Stimulated activated CD4-positive, alpha-beta T cell treated with anti-CD3 and anti-CD28 coated beads, Interleukin-1b, Interleukin-23, amount 100 ng/mL, for 4 hours (primary cell): ENCODE results near the gene BICRA.

Source experiments
- DNase-seq, 2 donors: peaks; one replicate each; pipeline ENCODE4 v3.0.0-alpha.2; 2020; ENCODE audit warnings: low read depth in 2 of 2

BICRA gene

DNA sequence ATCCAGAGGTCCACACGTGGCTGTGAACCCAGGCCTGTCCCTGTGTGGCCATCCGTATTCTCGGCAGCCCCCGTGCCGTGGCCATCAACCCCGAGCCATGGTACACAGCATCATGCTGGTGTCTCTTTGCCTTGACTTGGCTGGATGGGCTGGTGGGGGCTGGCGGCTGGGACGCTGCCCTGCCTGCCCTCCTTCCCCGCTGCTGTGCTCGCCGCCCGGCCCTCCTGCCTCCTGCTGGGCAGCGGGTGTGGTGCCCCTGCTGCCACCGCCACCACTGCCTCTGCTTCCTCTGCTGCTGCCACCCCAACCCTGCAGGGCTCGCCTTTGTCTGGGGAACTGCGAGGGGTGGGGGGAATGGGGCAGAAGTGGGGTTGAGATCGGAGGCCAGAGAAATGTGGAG, 84.6 kb downstream of the BICRA start:
- DNase-seq: no peak

DNA sequence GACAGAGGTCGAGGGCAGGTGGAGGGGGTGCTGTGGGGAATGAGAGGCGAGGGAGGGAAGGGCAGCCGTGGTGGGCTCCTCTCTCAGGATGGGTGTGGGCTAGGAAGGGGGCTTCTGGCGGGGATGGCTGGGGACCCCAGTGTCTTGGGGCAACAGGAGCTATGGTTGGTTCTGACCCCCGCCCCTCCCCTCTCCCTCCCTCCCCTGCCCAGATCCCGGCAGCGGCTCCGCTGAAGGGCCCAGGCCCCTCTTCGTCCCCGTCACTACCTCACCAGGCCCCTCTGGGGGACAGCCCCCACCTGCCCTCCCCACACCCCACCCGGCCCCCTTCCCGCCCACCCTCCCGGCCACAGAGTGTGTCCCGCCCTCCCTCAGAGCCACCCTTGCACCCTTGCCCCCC, 85.0 kb downstream of the BICRA start:
- DNase-seq: no peak

DNA sequence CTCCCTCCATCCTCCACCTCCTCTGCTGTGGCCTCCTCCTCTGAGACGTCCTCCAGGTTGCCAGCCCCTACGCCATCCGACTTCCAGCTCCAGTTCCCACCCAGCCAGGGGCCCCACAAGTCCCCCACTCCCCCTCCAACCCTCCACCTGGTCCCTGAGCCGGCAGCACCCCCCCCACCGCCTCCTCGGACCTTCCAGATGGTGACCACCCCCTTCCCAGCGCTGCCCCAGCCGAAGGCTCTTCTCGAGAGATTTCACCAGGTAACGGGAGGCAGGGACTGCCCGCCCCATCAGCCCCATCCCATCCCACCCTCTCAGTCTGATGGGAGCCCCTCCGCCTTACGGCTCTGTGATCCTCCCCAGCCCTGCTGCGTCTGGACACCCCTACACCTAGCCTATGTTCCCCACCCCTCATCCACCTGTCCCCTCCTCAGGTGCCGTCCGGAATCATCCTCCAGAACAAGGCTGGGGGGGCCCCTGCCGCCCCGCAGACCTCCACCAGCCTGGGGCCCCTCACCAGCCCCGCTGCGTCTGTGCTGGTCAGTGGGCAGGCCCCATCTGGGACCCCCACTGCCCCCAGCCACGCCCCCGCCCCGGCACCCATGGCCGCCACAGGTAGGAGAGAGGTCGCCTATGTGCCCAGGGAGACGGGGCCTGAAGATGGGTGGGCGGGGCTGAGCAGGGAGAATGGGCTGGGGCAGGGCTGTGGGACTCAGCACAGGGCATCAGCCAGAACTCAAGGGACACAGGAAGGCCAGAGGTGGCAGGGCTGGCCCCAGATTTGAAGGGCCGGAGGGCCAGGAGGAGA, 85.7 kb downstream of the BICRA start:
- DNase-seq: no peak

DNA sequence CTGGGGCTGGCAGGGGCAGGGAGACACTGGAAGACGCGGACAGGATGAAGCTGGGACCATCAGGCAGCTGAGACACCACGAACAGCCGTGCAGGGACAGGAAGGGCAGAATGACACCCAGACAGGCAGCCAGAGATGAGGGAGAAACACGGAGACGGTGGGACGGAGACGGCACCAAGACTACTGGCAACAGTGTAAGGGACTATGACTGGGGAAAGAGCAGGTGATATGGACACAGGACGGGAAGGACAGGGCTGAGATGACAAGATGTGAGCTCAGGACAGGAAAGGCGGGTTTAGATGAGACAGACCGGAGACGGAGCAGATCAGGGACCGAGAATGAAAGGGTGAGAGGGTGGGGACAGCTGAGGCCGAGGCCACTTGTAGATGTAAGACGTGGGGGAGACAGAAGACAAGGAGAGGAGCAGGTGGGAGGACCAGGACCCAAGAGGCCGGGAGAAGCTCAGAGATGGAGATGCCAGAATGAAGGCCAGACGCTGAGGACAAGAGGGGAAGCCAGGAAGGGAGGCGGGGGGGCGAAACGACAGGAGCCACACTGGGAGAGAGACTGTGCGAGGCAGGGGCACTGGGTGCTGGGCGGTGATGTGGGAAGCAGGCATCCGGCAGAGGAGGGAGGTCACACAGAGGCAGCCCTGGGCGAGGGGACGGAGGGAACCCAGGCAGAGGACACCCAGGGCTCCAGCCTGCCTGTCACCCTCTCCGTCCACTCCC, 86.8 kb downstream of the BICRA start:
- no peak for DNase-seq

DNA sequence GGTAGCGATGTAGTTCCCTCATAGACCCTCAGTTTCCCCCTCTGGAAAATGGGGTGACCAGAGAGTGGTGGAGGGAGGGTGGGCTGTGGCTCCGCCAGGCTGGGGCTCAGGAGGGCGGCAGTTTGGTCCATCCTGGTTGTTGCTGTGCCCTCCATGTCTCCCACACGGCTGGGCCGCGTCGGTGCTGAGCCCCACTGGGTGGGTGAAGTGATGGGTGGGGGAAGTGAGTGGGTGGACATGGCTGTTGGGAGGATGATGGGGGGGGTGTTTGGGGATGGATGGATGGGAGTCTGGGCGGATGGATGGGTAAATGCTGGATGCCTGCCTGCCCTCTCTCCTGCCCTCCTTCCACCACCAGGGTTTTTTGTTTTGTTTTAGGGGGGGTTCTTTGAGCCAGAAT, 87.7 kb downstream of the BICRA start:
- DNase-seq: no peak

DNA sequence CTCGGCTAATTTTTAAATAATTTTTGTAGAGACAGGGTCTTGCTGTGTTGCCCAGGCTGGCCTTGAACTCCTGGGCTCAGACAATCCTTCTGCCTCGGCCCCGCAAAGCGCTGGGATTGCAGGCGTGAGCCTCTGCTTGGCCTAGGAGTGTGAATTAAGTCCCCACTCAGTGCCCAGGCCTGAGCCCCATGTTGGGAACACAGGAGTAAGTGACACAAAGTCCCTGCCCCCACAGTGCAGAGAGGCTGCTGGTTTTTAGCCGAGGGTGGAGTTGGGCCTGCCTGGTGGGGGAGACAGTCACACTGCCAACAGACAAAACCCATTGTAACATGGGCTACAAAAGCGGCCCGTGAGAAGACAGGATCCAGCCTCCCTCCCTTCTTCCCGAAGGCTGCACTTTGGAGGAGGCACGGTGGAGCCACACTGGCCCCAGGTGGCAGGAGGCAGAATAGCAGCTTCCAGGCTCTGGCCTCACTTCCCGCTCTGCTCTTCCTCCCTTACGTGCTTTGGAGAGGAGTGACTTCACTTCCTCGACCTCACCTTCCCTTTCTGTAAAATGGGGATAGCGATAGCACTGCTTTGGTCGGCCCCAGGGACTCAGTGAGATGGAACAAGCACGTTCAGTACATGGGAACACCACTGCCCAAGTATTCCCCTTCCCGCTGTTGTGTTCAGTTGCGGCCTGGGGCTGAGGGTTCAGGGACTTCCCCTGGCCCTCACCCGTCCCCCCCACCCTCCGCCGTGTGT, 89.1 kb downstream of the BICRA start:
- peak; percentile 37 to 46 for DNase-seq

DNA sequence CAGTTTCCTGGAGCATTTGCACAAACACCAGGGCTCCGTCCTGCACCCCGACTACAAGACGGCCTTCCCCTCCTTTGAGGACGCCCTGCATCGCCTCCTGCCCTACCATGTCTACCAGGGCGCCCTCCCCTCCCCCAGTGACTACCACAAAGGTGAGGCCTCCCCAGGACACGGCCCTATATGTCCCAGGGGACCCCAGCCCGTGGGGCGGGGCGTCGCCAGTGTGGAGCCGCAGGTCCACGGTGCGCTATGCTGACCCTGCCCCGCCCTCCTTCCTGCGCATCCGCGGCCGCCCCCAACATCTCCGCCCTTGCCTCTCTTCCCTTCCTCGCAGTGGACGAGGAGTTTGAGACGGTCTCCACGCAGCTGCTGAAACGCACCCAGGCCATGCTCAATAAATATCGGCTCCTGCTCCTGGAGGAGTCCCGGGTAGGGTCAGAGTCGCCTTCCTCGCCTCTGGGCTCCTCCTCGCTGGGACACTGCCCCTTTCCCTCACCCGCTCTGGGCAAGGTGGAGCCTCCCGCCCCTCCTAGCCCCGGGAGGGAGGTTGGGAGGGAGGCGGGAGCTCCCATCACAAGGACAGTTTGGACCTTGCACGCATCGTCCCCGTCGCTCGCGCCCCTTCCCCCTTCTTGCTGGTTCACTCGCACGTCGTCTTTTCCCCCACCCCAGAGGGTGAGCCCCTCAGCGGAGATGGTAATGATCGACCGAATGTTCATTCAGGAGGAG, 89.9 kb downstream of the BICRA start:
- DNase-seq: no peak

DNA sequence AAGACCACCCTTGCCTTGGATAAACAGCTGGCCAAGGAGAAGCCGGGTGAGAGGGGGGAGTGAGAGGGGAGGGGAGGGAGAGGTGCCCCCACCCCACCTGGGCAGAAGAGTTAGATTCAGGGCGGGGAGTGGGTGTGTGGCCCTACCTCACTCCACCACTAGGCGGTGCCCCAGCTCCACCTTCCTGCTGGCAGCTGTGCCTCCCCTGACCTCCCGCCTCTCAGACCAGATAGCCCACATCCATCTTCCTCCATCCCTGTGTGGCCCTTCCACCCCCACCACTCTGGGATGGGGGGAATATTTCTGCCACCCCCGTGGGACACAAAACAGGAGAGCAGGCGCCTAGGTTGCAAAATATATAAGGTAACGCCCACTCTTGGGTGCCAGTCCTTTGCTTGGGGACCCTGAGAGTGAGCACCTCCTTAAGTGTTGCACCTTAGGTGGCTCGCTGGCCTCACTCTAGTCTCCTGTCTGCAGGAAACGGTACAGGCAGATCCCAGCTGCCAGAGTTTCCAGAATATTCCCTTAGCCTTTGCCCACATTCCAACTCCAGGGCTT, 90.5 kb downstream of the BICRA start:
- DNase-seq: peak; percentile 39 to 48

DNA sequence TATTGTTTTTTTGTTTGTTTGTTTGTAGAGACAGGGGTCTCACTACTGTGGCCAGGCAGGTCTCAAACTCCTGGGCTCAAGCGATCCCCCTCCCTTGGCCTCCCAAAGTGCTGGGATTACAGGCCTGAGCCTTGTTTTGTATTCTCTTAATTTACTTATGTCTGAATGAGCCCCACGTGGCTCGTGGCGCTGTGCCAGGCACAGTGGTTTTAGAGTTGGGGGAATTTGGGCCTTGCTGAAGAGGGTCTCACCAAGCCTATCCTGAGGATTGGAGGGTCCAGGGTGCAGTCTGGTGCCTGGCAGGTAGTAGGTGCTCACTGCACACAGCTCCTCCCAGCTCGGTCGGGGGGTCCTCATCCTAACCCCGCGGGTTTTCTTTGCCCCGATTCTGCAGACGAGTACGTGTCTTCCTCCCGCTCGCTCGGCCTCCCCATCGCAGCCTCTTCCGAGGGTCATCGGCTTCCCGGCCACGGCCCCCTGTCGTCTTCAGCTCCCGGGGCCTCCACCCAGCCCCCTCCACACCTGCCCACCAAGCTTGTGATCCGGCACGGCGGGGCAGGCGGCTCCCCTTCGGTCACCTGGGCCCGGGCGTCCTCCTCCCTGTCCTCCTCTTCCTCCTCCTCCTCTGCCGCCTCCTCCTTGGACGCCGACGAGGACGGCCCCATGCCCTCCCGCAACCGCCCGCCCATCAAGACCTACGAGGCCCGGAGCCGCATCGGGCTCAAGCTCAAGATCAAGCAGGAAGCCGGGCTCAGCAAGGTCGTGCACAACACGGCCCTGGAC, 92.2 kb downstream of the BICRA start:
- no peak for DNase-seq

DNA sequence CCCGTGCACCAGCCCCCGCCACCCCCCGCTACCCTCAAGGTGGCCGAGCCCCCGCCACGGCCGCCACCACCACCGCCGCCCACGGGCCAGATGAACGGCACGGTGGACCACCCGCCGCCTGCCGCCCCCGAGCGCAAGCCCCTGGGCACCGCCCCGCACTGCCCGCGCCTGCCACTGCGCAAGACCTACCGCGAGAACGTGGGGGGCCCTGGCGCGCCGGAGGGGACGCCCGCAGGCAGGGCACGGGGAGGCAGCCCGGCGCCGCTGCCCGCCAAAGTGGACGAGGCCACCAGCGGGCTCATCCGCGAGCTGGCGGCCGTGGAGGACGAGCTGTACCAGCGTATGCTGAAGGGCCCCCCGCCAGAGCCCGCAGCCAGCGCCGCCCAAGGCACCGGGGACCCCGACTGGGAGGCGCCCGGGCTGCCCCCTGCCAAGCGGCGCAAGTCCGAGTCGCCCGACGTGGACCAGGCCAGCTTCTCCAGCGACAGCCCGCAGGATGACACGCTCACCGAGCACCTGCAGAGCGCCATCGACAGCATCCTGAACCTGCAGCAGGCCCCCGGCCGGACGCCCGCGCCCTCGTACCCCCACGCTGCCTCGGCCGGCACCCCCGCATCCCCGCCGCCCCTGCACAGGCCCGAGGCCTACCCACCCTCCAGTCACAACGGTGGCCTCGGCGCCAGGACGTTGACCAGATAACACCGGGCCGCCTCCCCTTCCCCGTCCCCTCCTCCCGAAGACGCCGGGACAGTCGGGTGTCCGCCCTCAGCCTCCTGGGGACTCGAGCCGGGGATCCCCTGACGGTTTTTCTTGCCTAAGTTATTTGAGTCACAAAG, 93.0 kb downstream of the BICRA start:
- no peak for DNase-seq

DNA sequence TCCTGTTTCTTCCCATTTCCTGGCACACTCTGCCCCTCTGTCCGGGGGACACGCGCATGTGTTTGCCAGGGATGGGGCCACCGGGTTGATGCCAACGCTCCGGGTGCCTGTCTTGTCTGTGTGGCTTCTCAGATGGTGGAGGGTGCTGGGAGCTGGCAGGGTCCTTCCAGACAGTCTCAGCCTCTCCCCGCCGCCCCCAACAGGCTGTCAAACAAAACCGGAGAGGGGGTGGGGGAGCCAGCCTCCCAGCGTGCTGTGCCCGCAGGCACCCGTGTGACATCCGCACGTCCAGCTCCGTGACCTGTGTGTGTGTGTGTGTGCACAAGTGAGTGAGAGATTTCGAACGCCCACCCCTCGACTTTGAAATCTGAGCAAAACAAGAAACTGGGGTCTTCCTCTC, 93.7 kb downstream of the BICRA start:
- no peak for DNase-seq

DNA sequence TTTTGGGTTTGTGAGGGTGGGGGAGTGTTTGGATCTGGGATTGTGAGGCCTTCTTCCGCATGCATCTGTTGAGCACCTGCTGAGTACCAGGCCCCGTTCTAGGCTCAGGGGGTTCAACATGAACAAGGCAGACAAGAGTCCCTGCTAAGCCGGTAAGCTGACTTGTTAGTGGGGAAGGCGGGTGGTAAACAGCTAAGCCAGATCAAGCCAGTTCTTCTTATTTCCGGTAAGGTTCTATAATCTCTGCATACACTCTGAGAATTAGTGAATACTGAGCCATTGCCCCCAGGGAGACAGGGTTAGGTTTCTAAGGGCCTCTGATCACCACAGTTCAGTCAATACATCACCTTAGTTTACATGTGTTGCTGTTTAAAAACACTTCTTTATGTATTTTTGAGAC, 94.4 kb downstream of the BICRA start:
- DNase-seq: no peak

DNA sequence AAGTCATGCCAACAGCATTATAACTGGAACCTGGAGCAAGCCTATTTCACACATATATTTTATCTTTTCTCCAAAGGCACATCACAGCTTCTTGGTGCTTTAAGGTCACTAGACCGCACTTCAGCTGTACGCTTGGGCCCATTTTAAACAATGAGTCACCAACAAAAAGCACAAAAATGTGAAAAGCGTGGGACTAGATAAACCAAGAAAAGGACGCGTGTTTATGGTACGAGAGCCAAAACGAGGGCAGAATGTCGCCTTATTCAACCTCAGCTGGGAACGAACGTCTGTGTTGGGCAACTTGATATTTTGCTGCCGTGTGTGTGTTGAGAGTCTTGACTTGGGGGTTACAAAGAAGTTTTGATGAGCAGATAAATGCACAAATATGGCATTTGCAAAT, 95.1 kb downstream of the BICRA start:
- no peak for DNase-seq

DNA sequence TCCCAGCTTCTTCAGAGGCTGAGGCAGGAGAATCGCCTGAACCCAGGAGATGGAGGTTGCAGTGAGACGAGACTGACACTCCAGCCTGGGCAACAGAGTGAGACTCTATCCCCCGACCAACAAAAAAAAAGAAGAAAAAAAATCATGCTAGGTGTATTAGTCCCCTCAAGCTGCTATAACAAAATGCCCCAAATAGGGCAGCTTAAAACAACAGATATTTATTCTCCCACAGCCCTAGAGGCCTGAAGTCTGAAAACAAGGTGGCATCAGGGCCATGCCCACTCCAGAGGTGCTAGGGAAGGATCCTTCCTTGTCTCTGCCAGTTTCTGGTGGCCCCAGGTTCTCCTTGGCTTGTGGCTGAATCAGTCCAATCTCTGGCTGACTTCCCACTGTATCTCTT, 95.7 kb downstream of the BICRA start:
- no peak for DNase-seq

DNA sequence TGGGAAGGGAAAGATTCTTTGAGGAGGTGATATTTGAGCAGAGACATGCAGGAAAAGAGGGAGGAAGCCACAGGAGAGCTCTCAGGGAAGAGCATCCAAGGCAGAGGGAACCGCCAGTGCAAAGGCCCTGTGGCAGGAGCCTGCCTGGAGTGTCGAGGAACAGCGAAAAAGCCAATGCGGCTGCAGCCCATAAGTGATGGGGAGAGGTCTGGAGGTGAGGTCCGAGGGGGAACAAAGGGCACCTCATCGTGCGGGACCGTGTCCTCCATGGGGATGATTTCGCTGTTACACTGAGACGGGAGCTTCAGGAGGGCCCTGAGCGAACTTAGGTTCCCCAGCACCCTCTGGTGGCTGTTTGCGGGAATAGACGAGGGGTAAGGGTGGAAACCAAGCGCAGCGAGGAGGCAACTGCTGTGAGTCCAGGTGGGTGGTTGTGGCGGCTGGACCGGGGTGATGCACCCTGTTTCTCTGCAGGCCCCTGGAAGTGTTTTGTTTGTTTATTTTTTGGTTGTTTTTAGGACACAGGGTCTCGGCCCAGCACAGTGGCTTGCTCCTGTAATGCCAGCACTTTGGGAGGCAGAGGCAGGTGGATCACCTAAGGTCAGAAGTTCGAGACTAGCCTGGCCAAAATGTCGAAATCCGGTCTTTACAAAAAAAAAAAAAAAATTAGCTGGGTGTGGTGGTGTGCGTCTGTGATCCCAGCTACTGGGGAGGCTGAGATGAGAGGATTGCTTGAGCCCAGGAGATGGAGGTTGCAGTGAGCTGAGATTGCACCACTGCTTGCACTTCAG, 98.4 kb downstream of the BICRA start:
- peak; percentile 63 to 68 for DNase-seq

DNA sequence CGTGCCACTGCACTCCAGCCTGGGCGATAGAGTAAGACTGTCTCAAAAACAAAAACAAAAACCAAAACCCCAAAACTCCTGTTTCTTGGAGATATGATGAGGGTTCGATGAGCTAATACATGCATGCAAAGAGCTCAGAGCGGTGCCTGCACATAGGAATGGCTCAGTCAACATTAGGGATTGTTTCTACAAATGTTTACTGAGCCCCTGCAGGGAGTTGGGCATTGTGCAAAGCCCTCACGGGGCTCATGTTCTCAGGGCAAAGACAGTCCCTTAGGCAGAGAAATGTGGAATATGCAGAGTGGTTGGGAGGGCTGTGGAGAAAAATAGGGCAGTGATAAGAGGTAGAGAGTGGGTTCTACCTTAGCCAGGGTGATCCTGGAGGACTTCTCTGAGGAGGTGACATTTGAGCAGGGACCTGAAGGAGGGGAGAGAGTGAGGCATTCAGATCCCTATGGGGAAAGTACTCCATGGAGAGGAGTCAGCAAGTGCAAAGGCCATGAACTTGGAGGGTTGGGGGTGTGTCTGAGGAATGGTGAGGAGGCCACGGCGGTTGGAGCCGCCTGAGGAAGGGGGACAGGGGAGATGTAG, 102.8 kb downstream of the BICRA start:
- DNase-seq: no peak

DNA sequence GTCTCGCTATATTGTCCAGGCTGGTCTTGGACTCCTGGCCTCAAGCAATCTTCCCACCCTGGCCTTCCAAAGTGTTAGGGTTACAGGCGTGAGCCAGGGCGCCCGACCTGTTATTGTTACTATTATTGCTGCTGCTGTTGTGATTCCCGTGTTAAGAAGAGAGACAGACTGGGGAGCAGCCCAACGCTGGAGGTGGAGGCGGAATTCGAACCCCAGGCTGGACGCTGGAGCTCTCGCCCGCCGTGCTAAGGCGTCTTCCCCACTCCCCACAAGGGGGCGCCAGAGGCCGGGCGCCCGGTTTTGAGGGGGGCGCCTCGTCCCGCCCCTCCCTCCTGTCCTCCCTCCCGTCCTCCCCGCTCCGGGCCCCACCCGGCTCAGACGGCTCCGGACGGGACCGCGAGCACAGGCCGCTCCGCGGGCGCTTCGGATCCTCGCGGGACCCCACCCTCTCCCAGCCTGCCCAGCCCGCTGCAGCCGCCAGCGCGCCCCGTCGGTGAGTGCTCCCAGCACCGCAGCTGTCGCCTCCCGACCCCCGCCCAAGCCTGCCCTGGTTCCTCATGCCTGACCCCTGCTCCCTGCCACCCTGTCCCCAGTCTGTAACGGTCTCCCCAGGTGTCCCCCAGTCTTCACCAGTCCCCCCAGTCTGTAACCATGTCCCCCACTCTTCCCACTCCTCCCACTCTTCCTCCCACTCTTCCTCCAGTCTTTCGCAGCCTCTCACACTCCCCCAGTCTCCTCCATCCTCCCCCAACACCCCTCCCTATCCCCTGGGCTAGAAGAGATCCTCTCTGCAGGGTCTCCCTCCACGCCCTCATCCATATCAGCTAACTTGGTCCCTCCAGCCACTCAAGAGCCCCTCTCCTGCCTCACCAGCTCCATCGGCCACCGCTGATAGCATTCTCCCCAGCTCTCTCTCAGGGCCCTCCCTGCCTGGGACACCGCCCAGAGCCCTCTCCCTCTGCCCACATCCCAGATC, 104.4 kb downstream of the BICRA start, which contains the start of gene EHD2:
Gene EHD2, plus strand, starts transcription at position 377 of the 976 bp plus-strand sequence. CDS start 3,191 bp downstream, outside the sequence.
- DNase-seq: peak; percentile 18 to 53
